Activated T-cell treated with anti-CD3 and anti-CD28 coated beads, Interleukin-2, amount 50 U/mL, for 48 hours (primary cell): Measurements from ENCODE around the gene LYPLAL1.
"Not testable (repeated sequence)": the region's sequence is repeated elsewhere in the genome, so short reads cannot be mapped to it uniquely, and the experiment has no call there.

Experiments
- DNase-seq, 2 experiments: peaks; one replicate each; pipeline ENCODE4 v3.0.0-alpha.2; 2020

Gene LYPLAL1

DNA sequence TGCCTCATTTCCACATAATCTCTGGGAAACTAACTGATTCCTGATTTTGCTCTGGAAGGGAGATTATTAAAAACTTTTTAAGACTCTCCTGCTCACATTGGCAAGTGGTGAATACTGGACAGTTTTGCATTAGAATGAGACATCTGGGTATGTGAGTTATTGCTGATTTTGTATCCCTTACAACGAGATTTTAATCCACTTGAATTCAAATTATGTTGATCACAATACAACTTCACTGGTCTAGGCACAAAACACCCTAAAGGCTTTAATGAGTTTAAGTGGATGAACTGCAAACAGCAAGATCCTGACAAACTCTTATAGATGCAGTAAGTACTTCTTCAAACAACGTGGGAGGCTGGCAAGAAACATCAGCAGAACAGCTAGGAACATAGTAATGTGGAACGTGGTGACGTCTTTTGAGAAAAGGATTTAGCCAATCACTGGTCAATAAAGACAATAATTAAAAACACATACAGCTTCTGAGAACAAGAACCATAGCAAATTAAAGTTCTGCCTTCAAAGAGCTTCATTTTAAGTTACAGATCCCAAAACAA, 10.2 kb upstream of the LYPLAL1 start:
- no peak for DNase-seq

DNA sequence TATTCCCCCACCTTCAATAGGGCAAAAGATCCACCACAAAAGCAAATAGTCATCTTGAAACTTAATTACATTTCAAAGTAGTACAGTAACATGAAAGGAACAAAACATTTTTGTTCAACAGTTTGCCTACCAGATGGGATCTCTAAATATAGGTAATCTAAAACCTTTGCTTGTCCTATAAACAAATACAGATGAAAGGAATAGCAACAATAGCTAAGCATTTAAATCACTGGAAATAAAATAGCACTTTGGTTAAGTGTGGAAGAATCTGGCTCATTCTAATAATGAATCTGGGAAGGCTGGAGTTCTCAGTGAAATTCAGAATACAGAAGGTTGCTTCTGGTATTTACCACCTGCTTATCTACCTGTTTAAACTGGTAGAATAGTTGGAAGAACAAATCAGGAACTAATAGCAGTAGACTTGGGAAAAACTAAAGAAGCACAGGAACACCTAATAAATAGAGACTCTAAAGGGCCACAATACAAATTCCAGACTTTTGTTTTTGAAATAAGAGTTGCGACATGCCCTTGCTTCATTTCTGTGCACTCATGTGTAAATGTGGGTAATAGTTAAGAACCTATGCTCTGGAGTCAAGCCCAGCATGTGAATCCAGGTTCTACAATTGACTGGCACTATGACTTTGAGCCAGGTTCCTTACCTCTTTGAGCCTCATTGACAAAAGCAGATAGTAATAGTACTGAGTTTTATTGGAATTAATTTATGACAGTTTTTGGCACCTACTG, 2.3 kb upstream of the LYPLAL1 start:
- no peak for DNase-seq

GRCh38 chr1:219172821-219173220, 857 bp upstream of the LYPLAL1 start:
- DNase-seq = no peak

- no peak for DNase-seq
Measured at GRCh38 chr1:219173434-219173757, 282 bp upstream of the LYPLAL1 start.

DNA sequence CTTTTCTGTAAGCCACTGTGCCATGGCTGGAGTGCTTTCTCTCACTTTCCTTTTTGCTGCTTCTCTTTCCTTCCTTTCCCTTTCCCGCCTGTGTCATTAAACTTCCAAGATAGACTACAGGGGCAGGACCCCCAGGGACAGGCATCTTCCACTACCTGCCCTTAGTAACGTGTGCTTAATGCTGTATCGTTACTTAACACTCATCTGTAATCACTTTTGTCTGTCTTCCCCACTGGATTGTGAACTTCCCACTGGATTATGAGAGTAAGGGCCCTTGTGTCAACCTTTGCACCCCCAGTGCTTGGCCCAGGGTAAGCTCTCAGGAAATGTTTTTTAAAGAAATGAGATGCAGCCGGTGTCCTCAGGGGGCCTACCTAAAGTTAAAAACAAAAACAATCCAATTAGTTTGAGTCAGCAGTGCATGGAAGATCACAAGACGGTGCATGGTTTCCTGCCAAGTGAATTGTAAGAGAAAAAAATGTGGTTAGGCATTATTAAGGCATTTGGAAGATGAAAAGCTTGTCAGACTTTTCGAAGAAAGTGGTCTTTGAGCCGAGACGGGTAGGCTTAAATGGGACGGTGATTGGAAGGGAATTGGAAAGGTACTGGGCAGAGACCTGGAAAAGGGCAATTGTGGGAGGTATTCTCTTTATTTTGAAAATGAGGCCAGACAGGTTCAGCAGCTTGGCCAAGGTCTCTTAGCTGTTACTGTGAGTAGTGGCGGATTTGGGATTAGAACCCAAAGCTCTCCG, 958 bp downstream of the LYPLAL1 start:
- DNase-seq = peak; percentile 24 to 27

DNA sequence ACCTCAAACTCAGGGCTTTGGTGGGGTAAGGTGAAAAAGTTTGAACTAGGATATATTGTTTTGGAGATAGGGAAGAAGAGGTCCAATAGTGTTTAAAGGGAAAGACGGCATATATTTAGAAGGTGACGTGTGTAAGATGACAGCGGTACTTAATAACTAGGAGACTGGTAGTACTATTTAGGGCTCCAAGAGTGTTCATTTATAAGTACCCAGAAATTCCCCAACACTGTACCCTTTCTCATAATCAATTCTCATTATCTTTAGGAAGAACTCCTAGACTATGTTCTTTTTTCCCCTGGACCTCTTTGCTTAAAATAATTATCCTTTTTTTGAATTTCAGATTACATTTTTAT, 1.5 kb downstream of the LYPLAL1 start:
- no peak for DNase-seq

DNA sequence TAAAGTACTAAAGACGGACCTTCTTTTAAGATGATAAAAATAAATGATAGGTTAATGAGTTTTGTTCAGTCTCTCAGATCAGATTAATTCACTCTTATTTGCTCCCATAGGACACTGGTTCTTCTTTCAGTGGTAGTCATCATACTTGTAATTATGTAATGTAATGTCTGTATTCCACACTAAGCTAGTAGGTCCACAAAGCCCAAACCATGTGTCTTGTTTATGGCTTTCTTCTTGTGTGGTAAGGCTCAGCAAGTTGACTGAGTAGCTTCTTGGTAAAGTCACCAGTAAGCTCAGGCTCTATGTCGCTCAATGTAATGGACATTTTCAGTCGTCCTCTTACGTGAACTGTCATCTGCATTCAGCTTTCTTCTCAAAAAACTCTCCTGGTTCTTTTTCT, 2.5 kb downstream of the LYPLAL1 start:
- DNase-seq = no peak

DNA sequence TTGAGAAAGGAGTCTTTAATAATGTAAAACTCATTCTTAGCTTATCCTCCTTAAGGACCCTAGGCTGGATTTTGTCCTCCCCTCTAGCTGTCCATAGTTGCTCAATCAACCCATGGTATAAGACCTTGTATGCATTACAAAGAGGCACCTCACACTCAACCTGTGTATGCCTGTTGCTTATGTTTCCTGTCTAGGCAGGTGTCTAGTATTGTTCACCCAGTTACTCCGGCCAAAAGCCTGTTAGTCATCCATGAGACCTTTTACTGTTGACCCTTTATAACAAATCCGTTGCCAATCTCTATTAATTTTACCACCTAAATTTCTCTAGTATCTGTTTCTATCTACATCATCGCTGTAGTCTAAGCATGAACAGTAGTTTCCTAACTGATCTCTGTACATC, 3.7 kb downstream of the LYPLAL1 start:
- no peak for DNase-seq

GRCh38 chr1:219177940-219178339, 4.3 kb downstream of the LYPLAL1 start:
- DNase-seq = no peak

- no peak for DNase-seq
Measured at GRCh38 chr1:219179293-219179692, 5.6 kb downstream of the LYPLAL1 start.

GRCh38 chr1:219184337-219184736, 10.7 kb downstream of the LYPLAL1 start:
- no peak for DNase-seq

DNA sequence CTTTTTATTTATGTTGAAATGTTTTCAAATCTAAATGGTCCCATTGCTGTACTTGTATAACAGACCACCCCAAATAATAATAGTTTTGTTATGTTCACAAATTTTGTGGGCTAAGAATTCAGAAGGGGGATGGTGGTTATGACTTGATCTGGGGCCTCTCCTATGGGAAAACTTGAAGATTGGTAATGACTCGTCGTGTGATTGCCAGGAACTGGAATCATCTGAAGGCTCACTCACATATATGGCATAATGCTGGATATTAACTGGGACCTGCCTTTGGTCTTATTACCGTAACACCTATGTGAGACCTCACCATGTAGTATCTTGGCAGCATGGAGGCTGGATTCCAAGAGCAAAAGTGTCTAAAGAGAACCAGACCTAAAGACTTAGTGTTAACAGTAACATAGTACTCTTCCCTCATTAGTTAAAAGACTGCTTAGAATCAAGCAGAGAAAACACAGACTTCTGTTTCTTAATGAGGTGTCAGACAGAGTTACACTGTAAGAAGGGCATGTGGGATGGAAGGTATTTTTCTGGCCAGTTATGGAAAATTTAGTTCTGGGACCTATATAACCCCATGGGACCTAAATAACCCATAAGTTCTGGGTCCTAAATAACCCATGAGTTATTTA, 11.9 kb downstream of the LYPLAL1 start:
- DNase-seq = no peak

DNA sequence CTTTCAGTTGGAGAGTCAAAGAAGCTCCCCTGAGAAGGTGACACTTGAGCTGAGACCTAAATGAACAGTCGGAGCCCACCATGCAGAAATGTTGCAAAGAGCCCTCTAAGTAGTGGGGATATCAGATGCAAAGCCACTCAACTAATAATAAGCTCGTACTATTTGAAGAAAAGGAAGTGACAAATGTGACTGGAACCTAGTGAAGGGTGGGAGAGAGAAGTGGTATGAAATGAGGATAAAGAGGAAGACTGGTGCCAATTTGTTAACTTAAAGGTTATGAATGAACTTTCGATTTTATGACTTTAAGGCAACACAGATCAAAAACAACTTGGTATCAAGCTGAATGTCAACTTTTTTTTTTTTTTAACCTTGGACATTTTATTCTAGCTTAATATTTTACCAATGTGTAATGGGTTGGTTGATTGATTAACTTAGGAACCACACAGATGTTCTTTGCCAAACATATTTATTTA, 14.7 kb downstream of the LYPLAL1 start:
- DNase-seq = no peak

GRCh38 chr1:219189021-219189824, 15.5 kb downstream of the LYPLAL1 start:
- no peak for DNase-seq

DNA sequence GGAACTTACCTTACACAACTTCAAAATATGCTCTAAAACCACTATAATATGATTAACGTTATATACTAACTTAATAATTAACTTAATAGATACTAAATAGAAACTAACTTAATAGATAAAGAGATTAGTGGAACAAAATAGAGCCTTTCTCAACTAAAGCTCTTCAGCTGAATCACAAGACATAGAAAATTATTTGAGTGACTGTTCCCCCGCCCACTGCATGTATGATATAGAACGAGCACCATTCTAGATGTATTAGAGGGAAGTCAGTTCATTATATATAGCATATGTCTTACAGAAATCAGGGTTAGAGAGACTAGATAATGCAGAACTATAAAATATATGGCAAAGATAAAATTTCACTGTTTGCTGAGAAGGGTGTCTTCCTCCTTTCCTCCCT, 16.3 kb downstream of the LYPLAL1 start:
- no peak for DNase-seq

GRCh38 chr1:219190605-219191004, 16.9 kb downstream of the LYPLAL1 start:
- no peak for DNase-seq

DNA sequence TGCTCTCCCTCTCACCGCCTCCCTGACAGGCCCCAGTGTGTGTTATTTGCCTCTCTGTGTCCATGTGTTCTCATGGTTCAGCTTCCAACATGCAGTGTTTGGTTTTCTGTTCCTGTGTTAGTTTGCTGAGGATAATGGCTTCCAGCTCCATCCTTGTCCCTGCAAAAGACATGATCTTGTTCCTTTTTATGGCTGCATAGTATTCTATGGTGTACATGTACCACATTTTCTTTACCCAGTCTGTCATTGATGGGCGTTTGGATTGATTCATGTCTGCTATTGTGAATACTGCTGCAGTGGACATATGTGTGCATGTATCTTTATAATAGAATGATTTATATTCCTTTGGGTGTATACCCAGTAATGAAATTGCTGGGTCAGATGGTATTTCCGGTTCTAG, 22.2 kb downstream of the LYPLAL1 start:
- DNase-seq = not testable (repeated sequence)

GRCh38 chr1:219201656-219202055, 28.0 kb downstream of the LYPLAL1 start:
- no peak for DNase-seq

GRCh38 chr1:219202567-219202966, 28.9 kb downstream of the LYPLAL1 start:
- no peak for DNase-seq

GRCh38 chr1:219206350-219206749, 32.7 kb downstream of the LYPLAL1 start:
- no peak for DNase-seq

DNA sequence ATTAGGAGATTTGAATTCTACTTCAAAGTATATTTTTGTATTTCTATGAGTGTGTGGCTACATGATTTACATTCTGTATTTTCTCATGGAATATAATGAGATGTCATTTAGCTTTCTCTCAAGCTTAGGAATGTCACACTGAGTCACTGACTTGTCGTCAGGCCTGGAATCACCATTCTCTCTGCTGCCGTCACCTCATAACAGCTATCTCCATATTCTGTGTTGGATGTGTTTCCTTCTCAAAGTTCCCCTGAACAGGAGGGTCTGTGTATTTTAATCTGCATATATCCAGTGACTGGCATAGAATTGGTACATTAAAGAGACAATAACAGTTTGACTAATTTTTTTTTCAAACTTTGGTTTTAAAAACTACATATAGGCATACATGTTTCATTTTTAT, 35.9 kb downstream of the LYPLAL1 start:
- DNase-seq = no peak

DNA sequence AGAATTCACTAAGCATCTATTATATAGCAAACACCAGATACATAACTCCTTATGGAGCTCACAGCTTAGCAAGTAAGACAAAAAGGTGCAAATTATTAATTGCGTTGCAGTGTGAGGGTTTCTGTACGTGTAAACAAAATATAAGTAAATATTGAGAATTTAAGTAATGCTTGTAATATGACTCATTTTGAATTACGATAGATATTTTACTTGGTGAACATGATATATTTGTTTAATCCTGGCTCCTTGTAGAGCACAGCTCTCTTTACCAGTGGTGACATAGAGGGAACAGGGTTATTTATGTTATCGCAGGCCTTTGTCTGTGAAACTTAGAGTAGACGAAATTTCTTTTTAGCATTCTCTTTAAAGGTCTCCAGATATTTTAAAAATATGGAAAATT, 36.4 kb downstream of the LYPLAL1 start:
- no peak for DNase-seq

DNA sequence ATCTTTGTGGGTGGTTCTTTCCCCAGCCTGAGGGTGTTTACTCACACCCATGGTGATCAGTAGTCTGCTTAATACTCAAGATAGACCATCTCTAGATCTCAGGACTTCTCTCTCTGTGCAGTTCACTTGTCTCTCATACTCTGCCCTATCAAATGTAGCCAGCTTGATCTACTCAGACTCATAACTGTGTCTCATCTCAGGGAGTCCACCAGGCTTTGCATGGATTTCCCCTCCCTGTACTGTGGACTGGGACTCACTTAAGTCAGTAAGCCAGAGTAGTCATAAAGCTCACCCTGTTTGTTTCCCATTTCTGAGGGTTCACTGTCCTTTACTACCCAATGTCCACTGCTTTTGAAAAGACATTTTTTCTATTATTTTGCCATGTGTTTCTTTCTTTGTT, 41.8 kb downstream of the LYPLAL1 start:
- no peak for DNase-seq
